HepG2 (cell line): Measurements from ENCODE around the gene NUTM2A.
"Not testable (repeated sequence)": the region's sequence is repeated elsewhere in the genome, so short reads cannot be mapped to it uniquely, and the experiment has no call there.

ENCODE experiments used
- BHLHE40 ChIP-seq: IDR thresholded peaks from 2 replicates; pipeline ENCODE4 v1.6.1; 2011; ENCODE audit warnings: low read length, improper control_type of control experiment
- DMTF1 ChIP-seq: sonication (generic); formaldehyde crosslinking; IDR thresholded peaks from 2 replicates; pipeline ENCODE4 v1.4.0; 2020; ENCODE audit warnings: mild to moderate bottlenecking, missing genetic modification reagents
- DPF2 ChIP-seq: sonication (generic); formaldehyde crosslinking; IDR thresholded peaks from 2 replicates; pipeline ENCODE4 v1.4.0; 2020; ENCODE audit warnings: mild to moderate bottlenecking, low read depth, missing genetic modification reagents, borderline replicate concordance
- EP300 ChIP-seq, 3 experiments: sonication (generic) in 1 of 3; formaldehyde crosslinking in 1 of 3; IDR thresholded peaks; 2 replicates each; pipeline versions ENCODE4 v1.5.1 to v1.6.1; 2011 to 2020; ENCODE audit warnings: low read depth in 2 of 3, low read length in 2 of 3, borderline replicate concordance in 1 of 3, improper control_type of control experiment in 1 of 3, mild to moderate bottlenecking in 1 of 3, missing genetic modification reagents in 1 of 3, moderate library complexity in 1 of 3
- HMGXB4 ChIP-seq, 2 experiments: sonication (generic) in 1 of 2; formaldehyde crosslinking in 1 of 2; IDR thresholded peaks; 2 replicates each; pipeline versions ENCODE4 v1.4.0 to v1.6.1; 2018 to 2020; ENCODE audit warnings: missing genetic modification reagents in 2 of 2, borderline replicate concordance in 1 of 2, low read depth in 1 of 2, mild to moderate bottlenecking in 1 of 2, missing biosample characterization in 1 of 2
- KLF16 ChIP-seq, 2 experiments: sonication (generic) in 1 of 2; formaldehyde crosslinking in 1 of 2; IDR thresholded peaks; 2 replicates each; pipeline versions ENCODE4 v1.6.1 to v1.8.0; 2016 to 2023; ENCODE audit warnings: missing genetic modification reagents in 2 of 2, missing compliant biosample characterization in 1 of 2
- PHB2 ChIP-seq: fragments of 450-650 bp; IDR thresholded peaks from 2 replicates; pipeline ENCODE4 v1.6.1; 2018; ENCODE audit not compliant: partially characterized antibody
- SP1 ChIP-seq, 2 experiments: fragments of 450-650 bp in 1 of 2; sonication (generic) in 1 of 2; formaldehyde crosslinking in 1 of 2; IDR thresholded peaks; 2 replicates each; pipeline versions ENCODE4 v1.4.0 to v1.6.1; 2016 to 2020; ENCODE audit warnings: missing genetic modification reagents in 1 of 2
- THAP9 ChIP-seq: sonication (generic); formaldehyde crosslinking; IDR thresholded peaks from 2 replicates; pipeline ENCODE4; 2020; ENCODE audit warnings: missing genetic modification reagents, mild to moderate bottlenecking, borderline replicate concordance
- ZNF24 ChIP-seq: fragments of 450-650 bp; IDR thresholded peaks from 2 replicates; pipeline ENCODE4 v1.6.1; 2017; ENCODE audit warnings: antibody characterized with exemption, mild to moderate bottlenecking

- TF ChIP-seq BHLHE40; HMGXB4 (CRISPR knock-in tag; IDR thresholded peaks at IDR 0.05; ENCODE audit: borderline replicate concordance in 1 of 2, low read depth in 1 of 2); THAP9; DPF2 (CRISPR knock-in tag); PHB2; DMTF1; ZNF24; EP300 (IDR thresholded peaks at IDR 0.05; ENCODE audit: low read depth in 2 of 2, low read length in 2 of 2); EP300 (CRISPR knock-in tag; IDR thresholded peaks at IDR 0.05; ENCODE audit: borderline replicate concordance); SP1 (IDR thresholded peaks at IDR 0.05); SP1 (CRISPR knock-in tag; IDR thresholded peaks at IDR 0.05); KLF16 (CRISPR knock-in tag; IDR thresholded peaks at IDR 0.05): not testable (repeated sequence)
These were observed 12.0 kb downstream of the NUTM2A start for GRCh38 chr10:87237244-87237643.
